Measurements from ENCODE around the gene FCHSD2. TPM values are rescaled to one million over a fixed set of nuclear protein-coding genes. Genes with fewer than 3 reads are reported as not detected.
A peak's percentile ranks its signal among the peaks of the same experiment; 100 is the strongest.

Gene FCHSD2
- total and polyA plus RNA-seq, 2 donors (not counting 1 experiment from before 2014, with no cell fraction given), result 19.5 to 40.6 TPM

GRCh38 chr11:72816404-72816990, 325.6 kb downstream of the FCHSD2 start:
- H3K4me1 ChIP-seq (ENCODE audit: control insufficient read depth, extremely low read depth, insufficient read depth, low read length), result peaks cover 23% of the 10 kb centered on the region
- H3K4me3 ChIP-seq (replicated peaks in 1 of 4; ENCODE audit: control extremely low read depth in 1 of 4, insufficient read depth in 1 of 4, low read depth in 3 of 4, low read length in 4 of 4), result no peak overlapping the region
- no peak for TF ChIP-seq EZH2 (IDR thresholded peaks at IDR 0.05; ENCODE audit: low read length, missing control alignments)
- TF ChIP-seq CTCF (conservative IDR thresholded peaks at IDR 0.05 in 1 of 2, IDR thresholded peaks at IDR 0.05 in 1 of 2; ENCODE audit: low read depth in 1 of 2, low read length in 2 of 2), result no peak
- H3K9ac ChIP-seq (ENCODE audit: insufficient read depth, low read length), result no peak overlapping the region
- no peak overlapping the region for H3K4me2 ChIP-seq (ENCODE audit: extremely low read depth, insufficient read depth, low read length)
- no peak overlapping the region for H3K27ac ChIP-seq (ENCODE audit: insufficient read depth, low read length)
- peaks cover 14% of the 10 kb centered on the region for H3K79me2 ChIP-seq (ENCODE audit: control insufficient read depth, insufficient read depth, low read length)
- no peak for DNase-seq (ENCODE audit: low read depth in 2 of 2)
- no peak overlapping the region for H2AFZ ChIP-seq (ENCODE audit: low read length)
- H4K20me1 ChIP-seq (ENCODE audit: control insufficient read depth, extremely low read depth, insufficient read depth, low read length), result no peaks in the 10 kb centered on the region
- H3K36me3 ChIP-seq (ENCODE audit: control insufficient read depth, insufficient read depth, low read length), result no peaks in the 10 kb centered on the region
- H3K9me3 ChIP-seq (ENCODE audit: control insufficient read depth, insufficient read depth, low read depth, low read length), result no peaks in the 10 kb centered on the region
- no peaks in the 10 kb centered on the region for H3K27me3 ChIP-seq (ENCODE audit: control insufficient read depth, insufficient read depth, low read length)

- Histone ChIP-seq H3K4me1 (ENCODE audit: control insufficient read depth, extremely low read depth, insufficient read depth, low read length) (peaks cover 17% of the 10 kb centered on the region), H3K9me3 (ENCODE audit: control insufficient read depth, insufficient read depth, low read depth, low read length) (no peaks in the 10 kb centered on the region), H3K9ac (ENCODE audit: insufficient read depth, low read length) (peak overlapping the region; percentile 93), H4K20me1 (ENCODE audit: control insufficient read depth, extremely low read depth, insufficient read depth, low read length) (no peaks in the 10 kb centered on the region), H3K36me3 (ENCODE audit: control insufficient read depth, insufficient read depth, low read length) (no peaks in the 10 kb centered on the region), H3K27me3 (ENCODE audit: control insufficient read depth, insufficient read depth, low read length) (no peaks in the 10 kb centered on the region), H3K79me2 (ENCODE audit: control insufficient read depth, insufficient read depth, low read length) (peaks cover 14% of the 10 kb centered on the region), H3K27ac (ENCODE audit: insufficient read depth, low read length) (peak overlapping the region; percentile 96), H2AFZ (ENCODE audit: low read length) (peak overlapping the region; percentile 98), H3K4me3 (replicated peaks in 1 of 4; ENCODE audit: control extremely low read depth in 1 of 4, insufficient read depth in 1 of 4, low read depth in 3 of 4, low read length in 4 of 4) (peak overlapping the region; percentile 61 to 97 (median 89)), H3K4me2 (ENCODE audit: extremely low read depth, insufficient read depth, low read length) (peak overlapping the region; percentile 98)
- TF ChIP-seq EZH2 (IDR thresholded peaks at IDR 0.05; ENCODE audit: low read length, missing control alignments), result no peak
- no peak for TF ChIP-seq CTCF (conservative IDR thresholded peaks at IDR 0.05 in 1 of 2, IDR thresholded peaks at IDR 0.05 in 1 of 2; ENCODE audit: low read depth in 1 of 2, low read length in 2 of 2)
- peak in 1 of 2 donors; percentile 29 for DNase-seq (ENCODE audit: low read depth in 2 of 2)
Measured at GRCh38 chr11:72815110-72815618, 327.0 kb downstream of the FCHSD2 start.

GRCh38 chr11:72814286-72815109, 327.6 kb downstream of the FCHSD2 start, which contains the start of gene ATG16L2:
Gene ATG16L2 (plus strand): TSS chr11:72814411. CDS start chr11:72814446, 35 bp downstream.
- Histone ChIP-seq H3K4me1 (ENCODE audit: control insufficient read depth, extremely low read depth, insufficient read depth, low read length) (peaks cover 17% of the 10 kb centered on the region), H3K4me3 (replicated peaks in 1 of 4; ENCODE audit: control extremely low read depth in 1 of 4, insufficient read depth in 1 of 4, low read depth in 3 of 4, low read length in 4 of 4) (peak within 1 kb of the TSS; percentile 62 to 97 (median 89)), H3K27me3 (ENCODE audit: control insufficient read depth, insufficient read depth, low read length) (no peaks in the 10 kb centered on the region), H3K79me2 (ENCODE audit: control insufficient read depth, insufficient read depth, low read length) (peaks cover 14% of the 10 kb centered on the region), H3K4me2 (ENCODE audit: extremely low read depth, insufficient read depth, low read length) (peak within 1 kb of the TSS; percentile 98), H2AFZ (ENCODE audit: low read length) (peak within 1 kb of the TSS; percentile 98), H3K36me3 (ENCODE audit: control insufficient read depth, insufficient read depth, low read length) (no peaks in the 10 kb centered on the region), H4K20me1 (ENCODE audit: control insufficient read depth, extremely low read depth, insufficient read depth, low read length) (no peaks in the 10 kb centered on the region), H3K27ac (ENCODE audit: insufficient read depth, low read length) (peak within 1 kb of the TSS; percentile 96), H3K9me3 (ENCODE audit: control insufficient read depth, insufficient read depth, low read depth, low read length) (no peaks in the 10 kb centered on the region), H3K9ac (ENCODE audit: insufficient read depth, low read length) (peak within 1 kb of the TSS; percentile 93)
- TF ChIP-seq CTCF (conservative IDR thresholded peaks at IDR 0.05 in 1 of 2, IDR thresholded peaks at IDR 0.05 in 1 of 2; ENCODE audit: low read depth in 1 of 2, low read length in 2 of 2) (peak in 1 of 2 donors; percentile 4), EZH2 (IDR thresholded peaks at IDR 0.05; ENCODE audit: low read length, missing control alignments) (no peak)
- peak; percentile 82 for DNase-seq (ENCODE audit: low read depth in 2 of 2)
